BLaER1 treated with 17β-estradiol and CSF1 and Interleukin-3, amounts not matched to agents 10 nM and 100 nM (cell line): Measurements from ENCODE around the gene SEMA5B.

Experiments
- H3K27ac ChIP-seq, 11 experiments: shearing (Covaris generic); formaldehyde crosslinking; 2 replicates each; pipeline ENCODE4 v1.8.1; 2022
- H3K27me3 ChIP-seq, 11 experiments: shearing (Covaris generic); formaldehyde crosslinking; 2 replicates each; pipeline ENCODE4 v1.8.1; 2022
- H3K36me3 ChIP-seq, 11 experiments: shearing (Covaris generic); formaldehyde crosslinking; 2 replicates each; pipeline ENCODE4 v1.8.1; 2022
- H3K4me1 ChIP-seq, 10 experiments: shearing (Covaris generic); formaldehyde crosslinking; 2 replicates each; pipeline ENCODE4 v1.8.1; 2022
- H3K4me2 ChIP-seq, 11 experiments: shearing (Covaris generic); formaldehyde crosslinking; 2 replicates each; pipeline ENCODE4 v1.8.1; 2022
- H3K4me3 ChIP-seq, 10 experiments: shearing (Covaris generic); formaldehyde crosslinking; 2 replicates each; pipeline ENCODE4 v1.8.1; 2022
- H3K9ac ChIP-seq, 11 experiments: shearing (Covaris generic); formaldehyde crosslinking; 2 replicates each; pipeline ENCODE4 v1.8.1; 2022
- H3K9me3 ChIP-seq, 11 experiments: shearing (Covaris generic); formaldehyde crosslinking; replicated peaks in 1 of 11; 2 replicates each; pipeline ENCODE4 v1.8.1; 2022
- H4K20me1 ChIP-seq, 11 experiments: shearing (Covaris generic); formaldehyde crosslinking; 2 replicates each; pipeline ENCODE4 v1.8.1; 2022
- Cebpa-rat ChIP-seq, 11 experiments: shearing (Covaris generic); IDR thresholded peaks; 2 replicates each; pipeline ENCODE4 v1.8.1; 2022

SEMA5B gene

GRCh38 chr3:122912772-122913538 lies 114.6 kb downstream of the SEMA5B start:
- no peak for TF ChIP-seq Cebpa-rat (IDR thresholded peaks at IDR 0.05)
- H3K9ac ChIP-seq: no peak overlapping the region

GRCh38 chr3:122911901-122912300 lies 115.7 kb downstream of the SEMA5B start:
- no peaks in the 10 kb centered on the region for H3K27me3 ChIP-seq

More at GRCh38 chr3:122912772-122913538, 114.6 kb downstream of the SEMA5B start:
- Histone ChIP-seq H3K27me3 (no peaks in the 10 kb centered on the region), H3K9me3 (peaks cover 0 to 14% (median 9%) of the 10 kb centered on the region in 11 experiments; a peak in 7 of 22 replicates), H3K4me2 (no peak overlapping the region), H3K4me1 (peaks cover 0 to 23% (median 17%) of the 10 kb centered on the region in 10 experiments; a peak in 13 of 20 replicates), H3K36me3 (no peaks in the 10 kb centered on the region), H3K4me3 (no peak overlapping the region), H4K20me1 (no peaks in the 10 kb centered on the region; a peak in 1 of 22 replicates), H3K27ac (no peak overlapping the region)

GRCh38 chr3:122908251-122908650 lies 119.3 kb downstream of the SEMA5B start:
- H4K20me1 ChIP-seq: no peaks in the 10 kb centered on the region
- H3K9ac ChIP-seq: no peak overlapping the region
- H3K36me3 ChIP-seq: no peaks in the 10 kb centered on the region
- H3K27me3 ChIP-seq: no peaks in the 10 kb centered on the region
- H3K4me3 ChIP-seq: no peak overlapping the region
- H3K4me1 ChIP-seq: no peaks in the 10 kb centered on the region
- H3K9me3 ChIP-seq: peaks cover 17 to 32% (median 28%) of the 10 kb centered on the region in 11 experiments
- TF ChIP-seq Cebpa-rat (IDR thresholded peaks at IDR 0.05): no peak
- no peak overlapping the region for H3K27ac ChIP-seq
- no peak overlapping the region for H3K4me2 ChIP-seq

More at GRCh38 chr3:122911901-122912300, 115.7 kb downstream of the SEMA5B start:
- Histone ChIP-seq H3K9ac (no peak overlapping the region), H3K4me1 (peaks cover 0 to 22% (median 17%) of the 10 kb centered on the region in 10 experiments; a peak in 13 of 20 replicates), H4K20me1 (no peaks in the 10 kb centered on the region; a peak in 1 of 22 replicates), H3K4me3 (no peak overlapping the region), H3K36me3 (no peaks in the 10 kb centered on the region), H3K4me2 (no peak overlapping the region), H3K27ac (no peak overlapping the region), H3K9me3 (peaks cover 0 to 15% (median 9%) of the 10 kb centered on the region in 11 experiments; a peak in 12 of 22 replicates)
- no peak for TF ChIP-seq Cebpa-rat (IDR thresholded peaks at IDR 0.05)

GRCh38 chr3:122907471-122907870 lies 120.1 kb downstream of the SEMA5B start:
- no peak overlapping the region for H3K27ac ChIP-seq

GRCh38 chr3:122903171-122903570 lies 124.4 kb downstream of the SEMA5B start:
- no peak overlapping the region for H3K9ac ChIP-seq
- no peak for TF ChIP-seq Cebpa-rat (IDR thresholded peaks at IDR 0.05)
- no peaks in the 10 kb centered on the region for H3K27me3 ChIP-seq
- H3K9me3 ChIP-seq: peaks cover 17 to 23% (median 21%) of the 10 kb centered on the region in 11 experiments; a peak in 21 of 22 replicates
- no peaks in the 10 kb centered on the region for H3K4me1 ChIP-seq
- no peaks in the 10 kb centered on the region for H3K36me3 ChIP-seq
- H3K4me2 ChIP-seq: no peak overlapping the region
- no peak overlapping the region for H3K27ac ChIP-seq
- no peaks in the 10 kb centered on the region for H4K20me1 ChIP-seq
- no peak overlapping the region for H3K4me3 ChIP-seq

More at GRCh38 chr3:122907471-122907870, 120.1 kb downstream of the SEMA5B start:
- Histone ChIP-seq H3K4me3 (no peak overlapping the region), H3K27me3 (no peaks in the 10 kb centered on the region), H3K36me3 (no peaks in the 10 kb centered on the region), H4K20me1 (no peaks in the 10 kb centered on the region), H3K9me3 (peaks cover 17 to 26% (median 22%) of the 10 kb centered on the region in 11 experiments), H3K4me2 (no peak overlapping the region), H3K4me1 (no peaks in the 10 kb centered on the region), H3K9ac (no peak overlapping the region)
- TF ChIP-seq Cebpa-rat (IDR thresholded peaks at IDR 0.05): no peak

- H3K9me3 ChIP-seq: peaks cover 17 to 23% (median 21%) of the 10 kb centered on the region in 11 experiments; a peak in 21 of 22 replicates
- H3K27ac ChIP-seq: no peak overlapping the region
- no peak overlapping the region for H3K4me2 ChIP-seq
- H3K27me3 ChIP-seq: no peaks in the 10 kb centered on the region
- H3K4me3 ChIP-seq: no peak overlapping the region
- H3K36me3 ChIP-seq: no peaks in the 10 kb centered on the region
- TF ChIP-seq Cebpa-rat (IDR thresholded peaks at IDR 0.05): no peak
- H3K4me1 ChIP-seq: no peaks in the 10 kb centered on the region
- H3K9ac ChIP-seq: no peak overlapping the region
- no peaks in the 10 kb centered on the region for H4K20me1 ChIP-seq
Measured at GRCh38 chr3:122902326-122902725, 125.2 kb downstream of the SEMA5B start.

- no peaks in the 10 kb centered on the region for H3K36me3 ChIP-seq
- peaks cover 0 to 3% (median 0%) of the 10 kb centered on the region in 10 experiments; a peak in 2 of 20 replicates for H3K4me1 ChIP-seq
- no peak overlapping the region for H3K4me2 ChIP-seq
- no peaks in the 10 kb centered on the region for H3K9me3 ChIP-seq
- H3K27me3 ChIP-seq: no peaks in the 10 kb centered on the region
- H3K27ac ChIP-seq: no peak overlapping the region
- no peaks in the 10 kb centered on the region for H4K20me1 ChIP-seq
- no peak overlapping the region for H3K4me3 ChIP-seq
- no peak overlapping the region for H3K9ac ChIP-seq
- TF ChIP-seq Cebpa-rat (IDR thresholded peaks at IDR 0.05): no peak
Measured at GRCh38 chr3:122898298-122898697, 129.3 kb downstream of the SEMA5B start.

- Histone ChIP-seq H3K27me3 (no peaks in the 10 kb centered on the region), H3K4me3 (no peak overlapping the region)
Measured at GRCh38 chr3:122893754-122894668, 133.6 kb downstream of the SEMA5B start.

GRCh38 chr3:122893282-122893681 lies 134.3 kb downstream of the SEMA5B start:
- Histone ChIP-seq H3K9me3 (no peaks in the 10 kb centered on the region), H3K4me3 (no peak overlapping the region), H3K27me3 (no peaks in the 10 kb centered on the region), H3K27ac (no peak overlapping the region), H3K4me1 (peaks cover 19 to 31% (median 22%) of the 10 kb centered on the region in 10 experiments), H3K9ac (no peak overlapping the region), H3K4me2 (no peak overlapping the region), H3K36me3 (no peaks in the 10 kb centered on the region), H4K20me1 (no peaks in the 10 kb centered on the region; a peak in 1 of 22 replicates)
- no peak for TF ChIP-seq Cebpa-rat (IDR thresholded peaks at IDR 0.05)

More at GRCh38 chr3:122893754-122894668, 133.6 kb downstream of the SEMA5B start:
- no peaks in the 10 kb centered on the region for H3K36me3 ChIP-seq
- H3K4me1 ChIP-seq: peaks cover 19 to 28% (median 22%) of the 10 kb centered on the region in 10 experiments
- H3K4me2 ChIP-seq: no peak overlapping the region
- H3K9ac ChIP-seq: no peak overlapping the region
- no peak overlapping the region for H3K27ac ChIP-seq
- TF ChIP-seq Cebpa-rat (IDR thresholded peaks at IDR 0.05): no peak
- H4K20me1 ChIP-seq: no peaks in the 10 kb centered on the region; a peak in 1 of 22 replicates
- H3K9me3 ChIP-seq: no peaks in the 10 kb centered on the region
